Measurements from ENCODE around the gene NHLRC4.

The NHLRC4 gene, protein sequence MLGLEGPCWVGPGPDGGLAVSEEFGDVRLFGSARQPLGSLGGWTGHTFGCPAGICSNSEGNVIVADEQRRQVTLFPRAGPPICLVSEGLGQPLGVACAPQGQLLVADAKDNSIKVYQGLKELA

DNA sequence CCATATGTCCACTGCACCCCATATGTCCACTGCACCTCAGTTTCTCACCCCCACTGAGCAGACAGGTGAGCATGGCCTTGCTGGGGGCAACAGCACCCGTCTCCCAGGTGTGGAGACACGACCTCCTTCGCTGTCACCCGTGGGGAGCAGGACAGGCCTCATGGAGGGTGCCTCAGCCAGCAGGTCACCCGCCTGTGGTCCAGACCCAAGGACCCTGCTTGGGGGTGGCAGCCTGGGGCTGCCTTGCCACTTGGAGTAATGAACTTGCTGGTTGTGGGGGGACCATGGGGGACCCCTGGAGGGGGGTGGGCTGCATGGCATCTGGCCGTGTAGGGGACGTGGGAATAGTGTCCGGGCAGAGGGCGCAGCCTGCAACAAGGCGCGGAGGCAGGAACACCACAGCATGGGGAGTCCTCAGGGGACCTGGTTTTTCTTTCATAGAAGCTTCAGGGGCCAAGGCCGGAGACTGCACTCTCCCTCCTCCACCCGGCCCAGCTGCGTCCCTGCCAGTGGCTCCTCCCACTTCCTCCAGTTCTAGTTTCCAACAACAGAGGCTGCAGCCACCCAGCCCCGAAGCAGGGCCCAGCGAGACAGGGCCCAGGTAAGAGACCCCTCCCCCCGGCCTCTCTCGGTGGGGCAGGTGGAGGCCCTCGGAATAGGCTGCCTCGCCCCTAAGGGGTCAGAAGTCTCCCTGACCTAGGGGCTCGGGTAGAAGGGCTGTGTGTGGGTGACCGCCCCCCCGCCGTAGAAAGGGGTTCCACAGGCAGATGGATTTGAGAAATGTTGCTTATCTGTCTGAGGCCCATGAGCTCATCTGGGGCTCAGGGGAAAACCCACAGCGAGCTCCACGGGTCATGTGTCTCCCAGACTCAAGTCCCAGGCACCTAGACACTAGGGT lies at the start of gene NHLRC4:
TSS of gene NHLRC4 (plus strand) at position 531 of the 898 bp plus-strand sequence. CDS start 1,043 bp downstream, outside the sequence.
- DNase-seq, result peak; percentile 17

DNA sequence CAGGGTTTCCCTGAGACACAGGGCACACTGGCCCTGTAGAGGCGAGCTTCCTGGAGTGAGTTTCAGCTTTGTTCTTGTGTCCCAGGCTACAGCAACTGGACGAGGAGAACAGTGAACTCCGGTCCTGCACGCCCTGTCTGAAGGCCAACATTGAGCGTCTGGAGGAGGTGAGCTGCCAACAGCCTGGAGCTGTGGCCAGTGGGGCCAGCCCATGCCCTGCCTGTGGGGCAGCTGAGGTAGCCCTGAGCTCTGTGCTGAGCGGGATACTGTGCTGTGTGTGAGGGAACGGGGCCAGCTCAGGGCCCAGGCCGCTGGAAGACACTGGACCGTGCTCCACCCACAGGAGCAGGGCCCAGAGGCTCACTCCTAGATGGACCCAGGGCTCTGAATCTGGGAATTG lies 47.9 kb upstream of the NHLRC4 start:
- no peak for DNase-seq

DNA sequence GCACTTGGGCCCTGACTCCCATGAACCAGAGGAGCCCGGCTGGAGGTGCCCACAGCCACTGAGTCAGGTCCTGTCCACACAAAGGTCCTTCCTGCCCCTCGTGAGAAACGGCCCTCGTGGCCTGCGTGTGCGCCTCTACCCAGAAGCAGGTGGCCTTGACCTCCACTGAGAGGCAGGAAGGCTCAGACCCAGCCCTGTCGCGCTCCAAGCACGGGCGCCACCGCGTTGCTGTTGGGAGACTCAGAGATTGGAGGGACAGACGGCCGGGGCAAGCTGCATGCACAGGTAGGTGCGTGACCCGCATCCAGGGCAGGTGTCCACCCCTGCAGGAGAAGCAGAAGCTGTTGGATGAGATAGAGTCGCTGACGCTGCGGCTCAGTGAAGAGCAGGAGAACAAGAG lies 47.4 kb upstream of the NHLRC4 start:
- DNase-seq, result no peak

DNA sequence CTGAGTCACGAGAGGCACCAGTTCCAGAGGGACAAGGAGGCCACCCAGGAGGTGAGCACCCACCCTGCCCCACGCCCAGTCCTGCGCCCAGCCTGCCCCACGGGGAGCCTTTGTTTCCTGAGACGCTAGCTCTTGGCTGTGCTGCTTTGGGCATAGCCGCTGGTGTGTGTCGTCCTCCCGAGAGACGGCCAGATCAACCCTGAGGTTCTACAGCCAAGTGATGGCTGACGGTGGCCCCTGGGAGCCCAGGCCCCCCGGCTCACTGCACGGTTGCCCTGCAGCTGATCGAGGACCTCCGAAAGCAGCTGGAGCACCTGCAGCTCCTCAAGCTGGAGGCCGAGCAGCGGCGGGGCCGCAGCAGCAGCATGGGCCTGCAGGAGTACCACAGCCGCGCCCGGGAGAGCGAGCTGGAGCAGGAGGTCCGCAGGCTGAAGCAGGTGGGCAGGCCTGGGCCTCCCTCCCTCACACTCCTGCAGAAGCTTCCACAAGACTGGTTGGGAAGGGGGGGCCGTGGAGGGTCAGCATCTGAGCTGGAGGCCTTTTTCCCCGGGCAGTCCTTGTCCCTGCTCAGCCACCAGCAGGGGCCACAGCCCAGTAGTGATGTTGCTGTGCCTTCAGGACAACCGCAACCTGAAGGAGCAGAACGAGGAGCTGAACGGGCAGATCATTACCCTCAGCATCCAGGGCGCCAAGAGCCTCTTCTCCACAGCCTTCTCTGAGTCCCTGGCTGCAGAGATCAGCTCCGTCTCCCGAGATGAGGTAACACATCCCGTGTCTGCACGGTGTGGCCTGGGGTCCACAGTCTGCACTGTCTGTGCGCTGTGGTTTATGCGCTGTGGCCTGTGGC lies 46.7 kb upstream of the NHLRC4 start:
- DNase-seq, result no peak

DNA sequence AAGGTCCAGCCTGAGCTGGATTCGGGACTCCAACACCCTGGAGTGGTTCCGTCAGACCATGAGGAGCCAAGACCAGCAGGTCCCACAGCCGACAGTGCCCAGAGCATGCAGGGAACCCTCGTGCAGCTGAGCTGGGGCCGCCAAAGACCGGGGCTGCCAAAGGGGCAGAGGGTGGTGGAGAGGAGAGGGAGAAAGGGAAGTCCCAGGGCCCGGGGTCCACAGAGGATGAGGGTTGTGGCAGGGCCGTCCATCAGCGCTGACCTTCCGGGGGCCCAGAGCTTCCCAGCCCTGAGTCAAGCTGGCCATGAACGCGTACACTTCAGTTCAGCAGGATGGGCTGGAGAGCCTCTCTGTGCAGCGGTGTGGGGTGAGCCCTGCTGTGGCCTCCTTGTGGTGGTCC lies 46.0 kb upstream of the NHLRC4 start:
- DNase-seq, result no peak

DNA sequence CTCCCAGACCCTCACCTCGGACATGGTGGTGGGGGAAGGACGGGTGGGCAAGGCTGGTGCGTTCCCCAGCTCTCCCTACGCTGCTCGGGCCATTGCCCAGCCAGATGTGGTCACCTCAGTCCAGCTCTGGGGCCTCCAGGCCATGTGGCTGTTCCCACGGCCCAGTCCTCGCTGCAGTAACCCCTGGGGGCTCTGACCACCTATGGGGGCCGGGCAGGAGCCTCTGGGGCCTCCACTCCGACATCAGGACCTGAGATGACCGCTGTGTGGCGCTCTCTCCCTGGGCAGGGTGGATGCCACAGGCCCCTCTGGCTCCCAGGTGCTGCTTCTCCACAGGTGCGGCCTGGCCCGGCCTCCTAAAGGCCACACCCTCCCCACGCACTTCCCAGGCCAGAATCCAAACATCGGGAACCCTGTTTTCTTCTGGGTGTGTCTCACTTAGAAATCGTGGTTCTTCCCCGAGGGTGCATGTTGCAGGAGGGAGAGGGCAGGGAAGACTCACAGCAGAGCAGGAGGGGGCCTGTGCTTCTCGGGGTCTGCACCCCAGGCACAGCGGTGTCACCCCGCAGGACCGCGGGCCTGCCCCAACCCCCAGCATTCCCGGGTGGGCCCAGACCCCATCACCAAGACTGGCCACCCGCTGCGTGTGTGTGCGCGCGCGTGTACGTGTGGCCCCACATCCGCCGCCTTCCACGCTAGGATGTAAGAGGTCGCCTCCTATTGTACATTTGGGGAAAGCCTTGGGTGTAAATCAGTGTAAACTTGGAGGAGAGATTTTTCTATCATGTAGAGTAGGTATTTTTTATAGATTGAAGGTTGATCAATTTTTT lies 45.2 kb upstream of the NHLRC4 start:
- no peak for DNase-seq

DNA sequence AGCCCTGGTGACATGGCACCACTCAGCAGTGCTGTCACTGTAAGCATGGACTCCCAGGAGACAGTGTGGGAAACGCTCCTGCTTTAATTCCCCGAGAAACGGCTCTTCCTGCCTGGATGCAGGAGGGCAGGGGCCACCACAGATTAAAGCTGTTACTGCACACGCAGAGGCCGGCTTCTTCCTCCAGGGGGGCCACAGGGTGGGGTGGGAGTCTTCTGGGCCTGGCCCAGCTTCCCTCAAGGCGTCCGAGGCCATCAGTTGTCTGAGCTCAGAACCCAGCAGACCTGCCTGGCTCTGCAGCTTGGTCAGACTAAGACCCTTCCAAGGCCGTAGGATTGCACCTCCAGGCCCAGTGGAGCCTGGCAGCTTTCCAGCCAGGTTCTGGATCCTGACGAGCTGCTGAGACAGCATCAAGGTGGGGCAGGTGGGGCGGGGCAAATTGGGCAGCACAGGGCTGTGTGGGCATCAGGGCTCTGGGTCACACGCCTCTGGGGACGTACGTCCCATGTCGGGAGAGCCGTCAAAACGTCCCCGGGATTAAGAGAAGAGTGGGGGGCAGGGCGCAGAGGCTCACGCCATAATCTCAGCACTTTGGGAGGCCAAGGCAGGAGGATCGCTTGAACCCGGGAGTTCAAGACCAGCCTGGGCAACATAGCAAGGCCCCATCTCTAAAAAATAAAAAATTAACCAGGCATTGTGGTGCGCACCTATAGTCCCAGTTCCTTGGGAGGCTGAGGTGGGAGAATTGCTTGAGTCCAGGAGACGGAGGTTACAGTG lies 44.3 kb upstream of the NHLRC4 start:
- DNase-seq, result no peak

DNA sequence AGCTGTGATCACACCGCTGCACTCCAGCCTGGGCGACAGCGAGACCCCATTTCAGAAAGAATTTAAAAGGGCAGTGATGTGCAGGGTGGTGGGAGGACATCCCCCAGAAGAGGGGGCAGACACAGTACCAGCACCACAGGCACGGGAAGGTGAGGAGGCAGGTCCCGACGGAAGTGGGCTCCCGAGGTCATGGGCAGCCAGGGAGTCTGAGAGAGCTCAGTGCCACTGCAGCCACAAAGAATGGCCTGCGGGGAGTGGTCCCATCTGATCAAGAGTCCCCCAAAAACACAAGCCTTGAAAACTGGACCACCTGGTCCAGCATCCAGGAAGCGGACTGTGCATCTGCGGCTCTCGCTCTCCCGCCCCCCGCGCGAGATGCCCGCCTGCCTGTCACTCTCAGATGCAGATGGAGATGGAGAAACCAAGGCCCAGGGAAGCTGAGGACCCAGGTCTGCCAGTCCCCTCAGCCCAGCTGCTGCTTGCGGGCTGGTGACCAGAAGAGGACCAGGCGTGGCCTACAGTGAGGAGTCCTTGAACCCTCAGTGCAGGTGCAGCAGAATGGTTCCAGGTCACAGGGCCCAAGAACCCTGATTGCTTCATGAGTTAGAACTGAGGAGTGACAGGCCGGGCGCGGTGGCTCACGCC lies 43.6 kb upstream of the NHLRC4 start:
- no peak for DNase-seq

DNA sequence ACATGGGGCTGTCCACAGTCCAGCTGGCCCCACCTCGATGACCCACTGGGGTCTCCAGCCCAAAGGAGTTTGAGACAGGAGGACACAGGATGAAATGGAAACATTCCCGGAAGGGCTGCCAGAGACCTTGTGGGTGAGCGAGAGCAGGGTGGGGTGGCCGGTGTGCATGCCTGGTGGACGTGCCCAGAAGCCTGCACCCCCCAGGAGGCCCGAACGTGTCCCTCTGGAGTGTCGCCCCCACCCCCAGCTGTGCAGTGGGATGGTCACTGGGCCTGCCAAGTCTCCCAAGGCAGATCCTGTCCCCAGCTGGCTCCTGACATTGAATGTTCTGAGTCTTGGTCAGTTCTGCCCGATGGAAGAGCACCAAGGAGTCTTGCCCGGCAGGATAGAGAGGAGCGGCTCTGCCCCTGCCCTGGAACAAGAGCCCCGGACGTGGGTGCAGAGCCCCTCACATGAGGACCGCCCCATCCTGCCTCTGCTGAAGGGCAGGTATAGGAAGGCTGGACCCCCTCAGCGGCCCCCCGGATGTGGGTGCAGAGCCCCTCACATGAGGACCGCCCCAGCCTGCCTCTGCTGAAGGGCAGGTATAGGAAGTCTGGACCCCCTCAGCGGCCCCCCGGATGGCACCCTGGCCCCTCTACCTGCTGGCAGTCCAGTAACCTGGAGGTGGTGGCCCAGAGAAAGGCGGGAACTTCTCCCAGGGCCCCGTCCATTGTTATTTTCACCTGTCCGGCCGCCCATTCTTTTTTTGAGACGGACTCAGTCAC lies 42.3 kb upstream of the NHLRC4 start:
- DNase-seq, result no peak

DNA sequence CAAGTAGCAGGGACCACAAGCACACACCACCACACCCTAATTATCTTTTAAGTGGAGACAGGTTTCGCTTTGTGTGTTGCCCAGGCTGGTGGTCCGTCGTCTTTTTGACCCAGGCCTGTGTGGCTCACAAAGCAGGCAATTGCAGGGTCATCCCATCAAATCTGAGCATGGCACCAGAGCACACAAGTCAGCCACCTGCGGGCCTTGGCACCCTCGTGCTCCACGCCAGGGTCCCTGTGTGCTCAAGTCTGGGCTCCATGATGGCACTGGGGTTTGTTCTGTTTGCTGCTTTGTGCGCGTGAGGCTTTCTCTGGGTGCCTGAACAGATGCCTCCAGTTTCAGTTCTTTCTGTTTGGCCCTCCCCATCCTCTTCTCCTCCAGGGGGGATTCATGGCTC lies 41.7 kb upstream of the NHLRC4 start:
- DNase-seq, result no peak

DNA sequence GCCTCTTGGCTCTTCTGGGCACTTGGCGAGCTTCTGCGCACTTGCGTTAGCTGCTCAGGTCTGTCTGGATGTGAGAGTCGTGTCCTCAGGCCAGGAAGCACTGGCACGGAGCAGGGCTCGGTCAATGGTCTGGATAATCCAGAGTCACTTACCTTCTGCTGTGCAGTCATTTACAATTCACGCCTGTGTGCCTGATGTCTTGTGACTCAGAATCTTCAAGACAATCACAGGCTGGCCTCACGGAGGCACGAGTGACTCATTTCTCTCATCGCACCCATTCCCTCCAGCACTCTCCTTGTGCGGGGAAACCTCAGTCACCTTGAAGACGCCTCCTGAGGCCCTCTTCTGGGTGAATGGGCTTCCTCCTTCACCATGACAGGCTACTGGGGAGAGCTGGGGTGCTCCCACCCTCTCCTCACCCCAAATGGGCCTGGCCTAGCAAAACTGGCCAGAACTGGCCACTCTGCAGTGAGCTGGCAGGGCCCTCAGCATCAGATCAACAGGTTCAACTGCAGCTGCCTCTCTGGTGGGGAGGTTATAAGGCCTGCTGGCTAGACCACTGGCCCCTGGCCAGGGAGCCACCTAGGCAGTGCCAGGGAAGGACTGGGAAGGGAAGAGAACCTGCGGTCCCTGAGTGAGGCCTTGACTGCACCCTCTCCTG lies 41.2 kb upstream of the NHLRC4 start:
- DNase-seq, result peak; percentile 85

DNA sequence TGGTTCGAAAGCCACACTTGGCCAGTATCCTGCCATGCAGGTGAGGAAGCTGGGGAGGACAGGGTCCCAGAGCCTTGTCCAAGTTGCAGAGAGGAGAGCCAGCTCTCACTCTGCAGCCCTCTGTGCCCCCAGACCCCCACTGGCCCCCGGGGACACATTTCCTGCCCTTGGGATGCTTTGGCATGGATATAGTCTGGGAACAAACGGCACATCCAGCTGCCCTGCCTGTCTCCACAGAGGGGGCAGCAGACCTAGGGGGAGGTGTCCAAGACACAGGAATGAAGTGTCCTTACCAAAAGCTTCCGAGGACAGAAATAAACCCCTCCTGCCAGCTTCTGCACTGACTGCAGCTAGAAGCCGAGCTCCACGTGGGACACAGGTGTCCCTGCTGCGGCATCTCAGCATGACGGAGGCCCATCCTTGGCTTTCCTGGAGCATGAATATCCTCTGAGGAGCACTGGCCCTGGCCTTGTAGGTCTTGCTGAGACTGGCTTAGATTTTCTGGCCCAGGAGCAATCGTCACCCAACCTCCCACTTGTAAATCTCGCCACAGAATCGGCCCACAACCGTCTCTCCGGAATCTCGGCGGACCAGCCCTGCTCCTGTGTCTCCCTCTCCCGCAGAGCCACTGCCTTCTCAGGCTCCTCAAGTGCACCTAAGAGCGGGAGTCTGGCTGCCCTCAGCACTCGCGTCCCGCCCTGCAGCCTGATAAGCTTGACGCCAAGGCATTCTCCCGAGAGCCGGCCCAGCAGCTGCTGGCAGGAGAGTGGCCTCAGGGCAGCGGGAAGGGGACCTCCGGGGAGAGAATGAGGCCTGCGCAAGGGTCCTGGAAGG lies 40.4 kb upstream of the NHLRC4 start:
- no peak for DNase-seq

DNA sequence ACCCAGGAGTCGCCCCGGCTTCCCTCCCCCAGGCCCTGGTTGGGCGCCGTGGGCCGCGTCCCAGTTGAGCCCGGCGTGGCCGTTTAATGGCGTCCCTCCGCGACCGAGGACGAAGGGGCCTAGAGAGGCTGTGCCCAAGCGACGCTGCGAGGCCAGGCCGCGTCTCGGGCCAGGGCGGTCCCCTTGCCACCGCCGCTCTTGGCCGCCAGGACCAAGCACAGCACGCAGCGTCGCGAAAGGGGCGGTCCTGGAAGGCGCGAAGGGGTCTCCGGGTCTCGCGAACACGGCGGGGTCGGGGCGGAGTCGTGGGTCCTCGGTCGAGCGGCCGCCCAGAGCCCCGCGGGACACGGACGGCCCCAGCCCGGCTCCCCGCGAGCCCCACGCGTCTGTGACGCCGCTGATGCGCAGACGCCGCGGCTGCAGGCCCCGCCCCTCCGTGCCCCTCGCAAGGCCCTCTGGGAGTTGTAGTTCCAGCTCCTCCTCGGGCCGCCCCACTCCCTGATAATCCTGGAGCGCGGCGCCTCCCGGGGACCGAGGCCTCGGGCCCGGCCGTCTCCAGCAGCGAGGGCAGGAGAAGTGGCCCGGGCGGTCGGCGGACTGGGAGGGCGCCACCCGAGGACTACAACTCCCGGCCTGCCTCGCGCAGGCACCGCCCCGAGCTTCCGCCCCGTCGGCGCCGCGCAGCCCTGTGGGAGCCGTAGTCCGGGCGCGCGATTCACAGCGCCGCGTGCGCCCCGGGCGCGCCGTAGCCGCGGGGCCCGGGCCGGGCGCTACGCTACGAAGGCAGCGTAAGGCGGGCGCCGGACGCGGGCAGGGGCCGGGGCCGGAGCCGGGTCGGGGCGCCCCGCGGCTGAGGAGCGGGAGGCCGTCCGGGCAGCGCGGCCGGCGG lies 39.5 kb upstream of the NHLRC4 start, which contains the start of gene CAPN15:
TSS of gene CAPN15 (plus strand) at position 698 of the 889 bp plus-strand sequence. CDS start 19,127 bp downstream, outside the sequence.
- DNase-seq, result peak; percentile 90

DNA sequence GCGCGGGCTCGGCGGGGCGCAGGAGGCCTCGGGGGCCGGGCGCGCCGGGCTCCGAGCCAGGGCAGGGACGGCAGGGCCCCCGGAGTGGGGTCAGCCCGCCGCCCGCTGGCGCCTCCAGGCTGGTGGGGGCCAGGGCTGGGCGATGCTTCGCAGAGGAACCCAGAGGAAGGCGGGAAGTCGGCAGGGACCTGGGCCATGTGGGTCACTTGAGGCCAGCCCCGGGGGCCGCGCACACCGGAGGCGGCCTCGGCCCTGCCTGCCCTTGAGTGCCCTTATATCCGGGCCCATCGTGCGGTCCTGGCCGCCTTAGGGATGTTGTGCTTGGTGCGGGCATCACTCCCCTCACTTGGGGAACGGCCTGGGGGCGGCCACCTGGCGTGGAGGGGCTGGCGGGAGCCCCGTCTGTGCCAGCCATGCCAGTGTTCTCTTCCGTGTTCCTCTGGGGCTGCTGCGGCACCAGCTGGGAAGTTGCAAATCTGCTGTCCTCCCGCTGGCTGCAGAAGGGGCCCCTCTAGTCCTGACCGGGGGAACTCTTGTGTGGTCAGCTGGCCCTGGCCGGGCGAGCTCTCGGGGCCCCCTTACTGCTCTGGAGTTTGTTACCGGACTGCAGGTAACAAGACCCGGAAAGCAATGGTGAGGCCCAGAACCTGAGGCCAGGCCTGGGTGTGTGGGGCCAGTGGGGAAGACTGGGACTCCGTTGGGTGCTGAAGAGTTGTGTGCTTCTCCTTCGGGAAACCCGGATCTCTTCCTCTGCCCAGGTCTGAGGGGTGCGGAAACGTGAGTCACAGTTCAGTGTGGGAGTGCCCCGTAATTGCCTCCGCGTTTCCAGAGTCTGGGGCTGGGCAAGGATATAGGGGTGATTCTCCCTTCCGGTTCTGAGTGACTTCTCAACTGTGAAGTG lies 38.4 kb upstream of the NHLRC4 start:
- peak; percentile 60 for DNase-seq

DNA sequence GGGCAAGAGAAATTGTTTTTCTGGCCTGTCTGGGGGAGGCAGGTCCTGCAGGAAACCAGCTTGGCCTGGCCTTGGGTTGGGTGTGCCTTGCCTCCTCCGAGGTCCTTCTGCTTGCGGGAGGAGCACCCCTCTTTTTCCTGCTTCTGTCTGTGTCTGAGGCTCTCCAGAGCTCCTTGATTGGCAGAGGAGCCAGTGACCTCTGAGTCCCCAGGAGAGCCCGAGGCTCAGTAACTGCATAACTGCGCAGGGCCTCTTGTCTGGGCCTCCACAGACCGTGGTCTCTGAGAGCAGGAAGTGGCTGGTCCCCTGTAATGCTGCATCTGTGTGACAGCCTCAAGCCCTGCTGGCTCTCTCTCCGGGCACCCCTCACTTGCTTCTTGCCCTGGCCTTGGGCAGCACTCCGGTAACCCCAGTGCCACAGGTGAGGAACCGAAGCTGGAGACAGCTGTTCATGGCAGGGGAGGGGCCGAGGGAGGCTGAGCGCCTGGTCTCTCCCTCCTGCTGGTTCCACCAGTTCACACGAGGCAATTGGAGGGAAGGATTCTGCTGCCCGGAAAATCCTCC lies 37.7 kb upstream of the NHLRC4 start:
- DNase-seq, result no peak

DNA sequence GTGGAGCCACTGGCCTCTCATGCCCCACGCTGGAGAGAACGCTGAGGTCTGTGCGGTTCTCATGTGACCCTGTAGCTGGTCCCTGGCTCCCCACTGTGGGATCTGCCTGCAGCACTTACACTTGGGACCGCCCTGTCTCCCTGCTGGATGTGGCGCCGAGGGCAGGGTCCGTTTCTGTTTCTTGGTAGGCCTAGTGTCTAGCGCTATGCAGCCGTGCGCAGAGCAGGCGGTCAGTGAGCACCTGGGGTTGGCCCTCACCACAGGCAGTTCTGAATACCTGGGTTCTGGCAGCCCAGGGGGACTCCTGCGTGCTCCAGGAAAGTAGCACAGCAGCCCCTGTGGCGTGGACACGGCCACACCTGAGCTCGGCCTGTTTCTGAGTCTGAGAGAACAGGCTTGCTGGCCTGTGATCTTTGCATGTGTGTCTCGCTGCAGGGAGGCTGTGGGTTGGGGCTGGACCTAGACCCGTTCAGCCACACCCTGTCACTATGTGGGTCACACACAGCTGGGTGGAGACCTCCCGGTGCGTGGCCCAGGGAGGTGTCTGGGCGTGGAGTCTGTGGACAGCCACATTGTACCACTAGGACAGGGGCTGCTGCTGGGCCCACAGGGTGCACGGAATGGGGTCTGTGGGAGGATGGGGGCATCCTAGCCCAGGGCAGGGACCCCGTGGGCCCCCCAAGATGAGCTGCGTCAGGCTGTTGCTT lies 36.5 kb upstream of the NHLRC4 start:
- no peak for DNase-seq
